Omental fat pad (tissue), 4 donors: Measurements from ENCODE around the gene ATP6AP2. TPM values are rescaled to one million over a fixed set of nuclear protein-coding genes. Genes with fewer than 3 reads are reported as not detected.

Experiments
- ATAC-seq: fragments of 150-250 bp; one replicate; pipeline ENCODE4 v1.9.1; 2016; ENCODE audit warnings: mild to moderate bottlenecking, moderate library complexity; ENCODE audit not compliant: low FRiP score
- DNase-seq: peaks from one replicate; pipeline ENCODE4 v3.0.0-alpha.2; 2019; ENCODE audit warnings: low spot score
- CTCF ChIP-seq, 3 donors: fragments of 450-650 bp; IDR thresholded peaks; one replicate each; pipeline ENCODE4 v1.5.1; 2016 to 2017; ENCODE audit warnings: antibody characterized with exemption in 3 of 3, mild to moderate bottlenecking in 3 of 3, moderate library complexity in 2 of 3
- total RNA-seq, 4 donors: library from RNA; depleted of rRNA; stranded (reverse); fragments of >200 nt; gene quantifications; one replicate each; pipeline ENCODE4 v1.1.0, GENCODE V29; 2016

Gene ATP6AP2
- total RNA-seq, 4 donors from 2014 or later, result 87.8 to 122 (median 100) TPM

- no peak for ATAC-seq
- no peak for TF ChIP-seq CTCF (IDR thresholded peaks at IDR 0.05)
These were observed 42.9 kb downstream of the ATP6AP2 start for GRCh38 chrX:40623665-40624064.

GRCh38 chrX:40625294-40625693, 44.5 kb downstream of the ATP6AP2 start:
- ATAC-seq, result no peak
- TF ChIP-seq CTCF (IDR thresholded peaks at IDR 0.05), result no peak
- no peak for DNase-seq

More at GRCh38 chrX:40623665-40624064, 42.9 kb downstream of the ATP6AP2 start:
- no peak for DNase-seq

GRCh38 chrX:40628506-40628905, 47.7 kb downstream of the ATP6AP2 start:
- TF ChIP-seq CTCF (IDR thresholded peaks at IDR 0.05), result no peak
- no peak for DNase-seq
- ATAC-seq, result no peak

GRCh38 chrX:40632199-40632598, 51.4 kb downstream of the ATP6AP2 start:
- no peak for TF ChIP-seq CTCF (IDR thresholded peaks at IDR 0.05)
- no peak for DNase-seq
- ATAC-seq, result no peak

- no peak for TF ChIP-seq CTCF (IDR thresholded peaks at IDR 0.05)
- ATAC-seq (no peak), DNase-seq (no peak)
These were observed 56.9 kb downstream of the ATP6AP2 start for GRCh38 chrX:40637687-40638086.

- TF ChIP-seq CTCF (IDR thresholded peaks at IDR 0.05), result no peak
- ATAC-seq (no peak), DNase-seq (no peak)
These were observed 63.4 kb downstream of the ATP6AP2 start for GRCh38 chrX:40644176-40644575.

GRCh38 chrX:40644821-40645358, 64.1 kb downstream of the ATP6AP2 start:
- DNase-seq (no peak), ATAC-seq (no peak)
- TF ChIP-seq CTCF (IDR thresholded peaks at IDR 0.05), result no peak
